ENCODE results near the gene TMEM208. TPM values are rescaled to one million over a fixed set of nuclear protein-coding genes. Genes with fewer than 3 reads are reported as not detected.
A peak's percentile ranks its signal among the peaks of the same experiment; 100 is the strongest.

The TMEM208 gene
- polyA plus RNA-seq, 1 experiment = 38.5 TPM

DNA sequence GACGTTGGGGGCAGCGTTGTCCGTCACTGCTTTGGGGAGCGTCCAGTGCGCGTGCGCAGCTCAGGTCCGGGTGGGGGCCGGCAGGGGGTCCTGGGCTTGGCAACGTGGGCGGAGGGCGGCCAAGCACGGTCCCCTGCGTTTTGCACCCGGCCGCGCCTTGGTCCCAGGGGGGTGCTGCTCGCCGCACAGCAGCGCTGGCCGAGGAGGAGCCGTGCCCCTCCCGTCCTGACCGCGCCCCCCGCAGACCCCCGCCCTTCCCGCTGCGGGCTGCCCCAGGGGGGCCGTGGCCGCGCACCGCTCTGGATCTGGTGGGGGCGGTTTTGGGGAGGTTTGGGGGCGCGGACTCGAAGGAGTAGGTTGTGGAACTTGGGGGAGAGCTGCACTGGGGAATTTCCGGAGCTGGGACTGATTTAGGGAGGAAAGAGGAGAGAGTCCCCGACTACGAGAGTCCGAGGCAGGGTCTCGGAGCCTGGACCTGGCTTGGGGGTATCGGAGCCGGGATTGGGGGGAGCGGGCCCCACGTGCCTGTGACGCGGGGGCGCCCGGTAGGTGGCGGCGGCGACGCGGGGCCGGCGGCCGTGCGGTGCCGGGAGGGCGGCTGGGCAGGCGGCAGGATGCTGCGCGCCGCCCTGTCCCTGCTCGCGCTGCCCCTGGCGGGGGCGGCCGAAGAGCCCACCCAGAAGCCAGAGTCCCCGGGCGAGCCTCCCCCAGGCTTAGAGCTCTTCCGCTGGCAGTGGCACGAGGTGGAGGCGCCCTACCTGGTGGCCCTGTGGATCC lies 21.7 kb downstream of the TMEM208 start, which contains the start of gene SLC9A5:
SLC9A5 (plus strand) TSS at position 579 of the 777 bp plus-strand sequence; CDS start at position 615, 36 bp downstream.
- CTCF ChIA-PET = interaction anchor here (3.0 kb wide), 1 partner anchor 12 kb away, joined by 14 read pairs; no protein-coding TSS in a partner anchor
- DNase-seq (ENCODE audit: low read depth, low spot score) = no peak
- POLR2A ChIA-PET = interaction anchor here (0.6 to 1.5 kb wide), 3 partner anchors 21 to 164 kb away, joined by 3 to 12 read pairs (median 3); partner anchors contain the start of gene TMEM208
- H3K27me3 ChIP-seq (ENCODE audit: control insufficient read depth, insufficient read depth, low read length) = no peaks in the 10 kb centered on the region
- TF ChIP-seq, protein P1, sequence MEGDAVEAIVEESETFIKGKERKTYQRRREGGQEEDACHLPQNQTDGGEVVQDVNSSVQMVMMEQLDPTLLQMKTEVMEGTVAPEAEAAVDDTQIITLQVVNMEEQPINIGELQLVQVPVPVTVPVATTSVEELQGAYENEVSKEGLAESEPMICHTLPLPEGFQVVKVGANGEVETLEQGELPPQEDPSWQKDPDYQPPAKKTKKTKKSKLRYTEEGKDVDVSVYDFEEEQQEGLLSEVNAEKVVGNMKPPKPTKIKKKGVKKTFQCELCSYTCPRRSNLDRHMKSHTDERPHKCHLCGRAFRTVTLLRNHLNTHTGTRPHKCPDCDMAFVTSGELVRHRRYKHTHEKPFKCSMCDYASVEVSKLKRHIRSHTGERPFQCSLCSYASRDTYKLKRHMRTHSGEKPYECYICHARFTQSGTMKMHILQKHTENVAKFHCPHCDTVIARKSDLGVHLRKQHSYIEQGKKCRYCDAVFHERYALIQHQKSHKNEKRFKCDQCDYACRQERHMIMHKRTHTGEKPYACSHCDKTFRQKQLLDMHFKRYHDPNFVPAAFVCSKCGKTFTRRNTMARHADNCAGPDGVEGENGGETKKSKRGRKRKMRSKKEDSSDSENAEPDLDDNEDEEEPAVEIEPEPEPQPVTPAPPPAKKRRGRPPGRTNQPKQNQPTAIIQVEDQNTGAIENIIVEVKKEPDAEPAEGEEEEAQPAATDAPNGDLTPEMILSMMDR (IDR thresholded peaks at IDR 0.05; ENCODE audit: low read depth, low read length) = no peak
- H3K4me3 ChIP-seq (ENCODE audit: low read depth, low read length) = peak within 1 kb of the TSS; percentile 67
- no peaks in the 10 kb centered on the region; the same call in 1 of the 2 replicates for H3K9me3 ChIP-seq (ENCODE audit: control insufficient read depth, insufficient read depth, low read length)
- H3K27ac ChIP-seq (ENCODE audit: low read depth, low read length) = peak within 1 kb of the TSS; percentile 52

DNA sequence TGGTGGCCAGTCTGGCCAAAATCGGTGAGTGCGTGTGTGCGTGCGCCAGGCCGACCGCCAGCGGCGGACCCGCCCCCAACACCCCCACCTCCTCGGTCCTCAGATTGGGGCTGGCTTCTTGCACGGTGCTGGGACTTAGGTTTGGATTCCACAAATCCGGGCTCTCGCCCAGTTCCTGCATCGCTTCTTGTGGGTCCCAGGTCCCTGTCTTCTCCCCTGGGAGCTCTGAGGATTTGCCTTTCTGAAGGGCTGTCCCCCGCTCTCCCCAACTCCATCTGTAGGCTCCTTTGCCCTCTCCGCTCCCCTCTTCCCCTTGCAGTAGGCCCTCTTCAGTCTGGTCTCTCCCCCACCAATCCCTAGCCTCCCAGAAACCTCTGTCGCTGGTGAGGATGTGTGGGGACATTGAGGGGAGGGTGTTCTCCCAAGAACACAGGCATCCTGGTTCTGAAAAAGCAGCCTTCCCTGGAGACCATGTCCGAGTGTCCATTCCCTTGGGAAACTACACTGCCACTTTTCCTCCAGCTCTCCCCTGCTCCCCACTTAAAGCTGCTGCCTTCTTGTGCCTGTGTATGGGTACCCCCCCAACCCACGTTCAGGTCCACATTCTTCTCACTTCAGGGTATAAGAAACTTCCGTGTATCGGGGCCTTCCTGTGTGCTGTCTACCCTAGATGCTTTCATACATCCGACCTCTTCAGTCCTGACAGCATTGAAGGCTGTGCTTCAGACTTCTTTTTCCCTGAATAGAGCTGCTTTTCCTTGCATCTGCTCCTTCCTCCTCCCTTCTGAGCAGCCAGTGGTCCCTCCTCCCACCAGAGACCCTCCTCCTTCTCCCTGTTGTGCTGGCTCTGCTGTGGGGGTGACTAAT lies 22.5 kb downstream of the TMEM208 start:
- DNase-seq (ENCODE audit: low read depth, low spot score) = no peak
- ChIA-PET CTCF (interaction anchor here (0.6 to 3.0 kb wide), 2 partner anchors 11 to 144 kb away, joined by 5 to 14 read pairs; no protein-coding TSS in a partner anchor), POLR2A (interaction anchor here (0.6 to 0.8 kb wide), 2 partner anchors 64 to 163 kb away, joined by 3 read pairs; no protein-coding TSS in a partner anchor)
- Histone ChIP-seq H3K9me3 (ENCODE audit: control insufficient read depth, insufficient read depth, low read length) (no peaks in the 10 kb centered on the region; the same call in 1 of the 2 replicates), H3K27me3 (ENCODE audit: control insufficient read depth, insufficient read depth, low read length) (no peaks in the 10 kb centered on the region), H3K27ac (ENCODE audit: low read depth, low read length) (peak overlapping the region; percentile 52), H3K4me3 (ENCODE audit: low read depth, low read length) (peak overlapping the region; percentile 67)
- TF ChIP-seq, protein P1 (IDR thresholded peaks at IDR 0.05; ENCODE audit: low read depth, low read length) = no peak

DNA sequence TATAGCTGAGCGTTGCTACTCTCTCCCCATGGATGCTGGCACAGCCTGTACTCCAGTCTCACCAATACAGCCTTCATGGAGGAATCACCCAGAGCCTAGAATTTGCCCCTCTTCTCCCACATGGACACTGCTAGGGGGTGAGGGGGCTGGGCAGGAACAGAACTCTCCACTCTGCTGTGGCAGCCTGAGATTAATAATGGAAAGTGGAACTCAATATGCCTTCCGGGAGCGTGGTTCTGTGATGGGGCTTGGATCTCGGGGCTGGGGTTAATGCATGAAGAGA lies 23.1 kb downstream of the TMEM208 start:
- ChIA-PET CTCF (interaction anchor here (3.0 kb wide), 1 partner anchor 10 kb away, joined by 14 read pairs; no protein-coding TSS in a partner anchor), POLR2A (no interaction called here)
- peak overlapping the region; percentile 67 for H3K4me3 ChIP-seq (ENCODE audit: low read depth, low read length)
- H3K27me3 ChIP-seq (ENCODE audit: control insufficient read depth, insufficient read depth, low read length) = no peaks in the 10 kb centered on the region
- no peaks in the 10 kb centered on the region; the same call in 1 of the 2 replicates for H3K9me3 ChIP-seq (ENCODE audit: control insufficient read depth, insufficient read depth, low read length)
- TF ChIP-seq, protein P1 (IDR thresholded peaks at IDR 0.05; ENCODE audit: low read depth, low read length) = no peak
- DNase-seq (ENCODE audit: low read depth, low spot score) = no peak
- H3K27ac ChIP-seq (ENCODE audit: low read depth, low read length) = peak overlapping the region; percentile 52

DNA sequence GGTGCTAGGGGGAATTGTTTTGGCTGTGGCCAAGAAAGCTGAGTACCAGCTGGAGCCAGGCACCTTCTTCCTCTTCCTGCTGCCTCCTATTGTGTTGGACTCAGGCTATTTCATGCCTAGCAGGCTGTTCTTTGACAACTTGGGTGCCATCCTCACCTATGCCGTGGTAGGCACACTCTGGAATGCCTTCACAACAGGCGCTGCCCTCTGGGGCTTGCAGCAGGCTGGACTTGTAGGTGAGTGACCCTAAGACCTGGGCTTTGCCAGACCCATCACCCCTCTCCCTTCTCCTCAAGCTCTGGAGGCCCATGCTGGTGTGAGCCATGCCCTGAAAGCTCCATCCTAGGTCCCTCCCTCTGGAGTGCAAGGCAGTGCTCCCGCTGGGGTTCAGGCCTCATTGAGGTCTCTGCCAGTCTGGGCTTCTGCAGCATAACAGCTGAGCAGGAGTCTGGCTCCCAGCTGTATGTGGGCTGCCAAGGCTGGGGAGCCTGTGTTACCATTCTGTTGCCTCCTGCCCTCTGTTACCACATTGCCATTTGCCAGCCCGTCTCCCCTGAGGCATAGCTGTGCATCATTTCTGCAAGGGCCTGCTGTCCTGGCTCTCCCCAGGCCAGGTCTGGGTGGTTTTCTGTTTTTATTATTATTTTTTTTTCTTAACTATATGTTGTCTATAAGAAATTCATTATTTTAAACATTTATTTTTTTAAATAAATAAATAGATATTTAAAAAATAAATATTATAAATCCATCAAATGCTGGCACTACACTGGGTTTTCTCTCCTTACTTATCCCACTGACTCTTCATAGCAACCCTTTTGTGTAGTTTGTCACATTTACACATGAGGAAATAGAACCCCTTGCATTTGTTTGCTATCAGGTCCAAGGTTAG lies 25.9 kb downstream of the TMEM208 start:
- ChIA-PET CTCF (interaction anchor here (0.6 kb wide), 1 partner anchor 147 kb away, joined by 3 read pairs; no protein-coding TSS in a partner anchor), POLR2A (no interaction called here)
- H3K27me3 ChIP-seq (ENCODE audit: control insufficient read depth, insufficient read depth, low read length) = no peaks in the 10 kb centered on the region
- H3K27ac ChIP-seq (ENCODE audit: low read depth, low read length) = no peak overlapping the region
- TF ChIP-seq, protein P1 (IDR thresholded peaks at IDR 0.05; ENCODE audit: low read depth, low read length) = no peak
- H3K4me3 ChIP-seq (ENCODE audit: low read depth, low read length) = no peak overlapping the region
- no peak for DNase-seq (ENCODE audit: low read depth, low spot score)
- no peaks in the 10 kb centered on the region; the same call in 1 of the 2 replicates for H3K9me3 ChIP-seq (ENCODE audit: control insufficient read depth, insufficient read depth, low read length)
